GM18520 (cell line): ENCODE data around the gene PET117.
A peak's percentile ranks its signal among the peaks of the same experiment; 100 is the strongest.
"Not testable (repeated sequence)": the region's sequence is repeated elsewhere in the genome, so short reads cannot be mapped to it uniquely, and the experiment has no call there.

ENCODE experiments used
- ATAC-seq: cut with Tn5 transposase; IDR thresholded peaks from one replicate; pipeline ENCODE4 v1.9.1; 2021; ENCODE audit not compliant: unreplicated experiment

PET117 gene, protein sequence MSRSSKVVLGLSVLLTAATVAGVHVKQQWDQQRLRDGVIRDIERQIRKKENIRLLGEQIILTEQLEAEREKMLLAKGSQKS

DNA sequence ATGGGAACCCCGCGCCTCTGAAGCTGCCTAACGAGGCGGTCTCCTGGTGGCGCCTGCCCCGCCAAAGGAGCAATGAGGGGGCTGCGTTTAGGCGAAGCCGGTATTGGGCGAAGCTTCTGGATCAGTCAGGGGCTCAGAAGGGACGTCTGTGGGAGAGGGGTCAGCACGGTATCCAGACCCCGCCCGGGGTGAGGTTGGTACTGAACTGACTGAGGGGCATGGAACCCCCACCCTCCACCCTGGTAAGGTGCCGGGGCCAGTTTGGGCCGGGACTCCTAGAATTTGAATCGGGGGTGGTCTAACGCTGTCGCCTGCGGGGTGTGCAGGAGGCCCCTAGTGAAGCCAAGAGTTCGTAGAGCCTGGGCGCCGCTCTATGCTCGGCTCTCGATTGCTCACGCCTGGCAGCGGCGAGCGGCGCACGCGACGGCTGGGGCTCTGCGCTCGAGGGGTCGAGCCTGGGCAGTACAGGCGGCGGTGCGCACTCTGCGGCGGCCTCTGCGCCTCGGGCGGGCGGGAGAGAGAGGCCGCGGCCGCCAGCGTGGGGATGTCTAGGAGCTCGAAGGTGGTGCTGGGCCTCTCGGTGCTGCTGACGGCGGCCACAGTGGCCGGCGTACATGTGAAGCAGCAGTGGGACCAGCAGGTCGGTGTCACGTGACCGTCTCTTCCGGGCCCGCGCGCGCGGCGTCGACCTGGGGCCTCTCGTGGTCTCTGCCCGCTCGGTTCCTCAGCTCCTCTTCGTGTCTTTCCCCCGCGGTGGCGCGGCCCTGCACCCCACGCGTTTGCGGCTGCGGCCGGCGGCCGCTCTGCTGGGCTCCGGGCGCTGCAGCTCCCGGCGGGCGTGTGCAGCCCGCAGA lies at the start of gene PET117, which contains the start of gene KAT14:
TSS of gene PET117 (plus strand) at position 452 of the 854 bp plus-strand sequence. CDS start at position 545, 93 bp downstream.
TSS of gene KAT14 (plus strand) at position 452 of the 854 bp plus-strand sequence. CDS start 4,798 bp downstream, outside the sequence.
- peak; percentile 86 for ATAC-seq

DNA sequence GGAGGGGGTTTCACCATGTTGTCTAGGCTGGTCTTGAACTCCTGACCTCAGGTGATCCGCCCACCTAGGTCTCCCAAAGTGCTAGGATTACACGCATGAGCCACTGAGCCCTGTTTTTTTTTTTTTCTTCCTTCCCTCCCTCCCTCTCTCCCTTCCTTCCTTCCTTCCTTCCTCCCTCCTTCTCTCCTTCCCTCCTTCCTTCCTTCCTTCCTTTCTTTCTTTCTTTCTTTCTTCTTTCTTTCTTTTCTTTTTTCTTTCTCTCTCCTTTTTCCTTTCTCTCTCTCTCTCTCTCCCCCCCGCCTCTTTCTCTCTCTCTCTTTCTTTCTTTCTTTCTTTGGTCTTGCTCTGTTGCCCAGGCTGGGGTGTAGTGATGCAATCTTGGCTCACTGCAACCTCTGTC lies 49.4 kb upstream of the PET117 start:
- not testable (repeated sequence) for ATAC-seq

DNA sequence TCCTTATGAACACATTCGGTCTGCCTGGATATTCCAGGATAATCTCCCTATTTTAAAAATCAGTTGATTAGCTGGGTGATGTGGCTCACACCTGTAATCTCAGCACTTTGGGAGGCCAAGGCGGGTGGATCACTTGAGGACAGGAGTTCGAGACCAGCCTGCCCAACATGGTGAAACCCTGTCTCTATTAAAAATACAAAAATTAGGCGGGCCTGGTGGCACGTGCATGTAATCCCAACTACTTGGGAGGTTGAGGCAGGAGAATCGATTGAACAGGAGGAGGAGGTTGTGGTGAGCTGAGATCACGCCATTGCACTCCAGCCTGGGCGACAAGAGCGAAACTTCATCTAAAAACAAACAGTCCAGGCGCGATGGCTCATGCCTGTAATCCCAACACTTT lies 48.8 kb upstream of the PET117 start:
- ATAC-seq = not testable (repeated sequence)

DNA sequence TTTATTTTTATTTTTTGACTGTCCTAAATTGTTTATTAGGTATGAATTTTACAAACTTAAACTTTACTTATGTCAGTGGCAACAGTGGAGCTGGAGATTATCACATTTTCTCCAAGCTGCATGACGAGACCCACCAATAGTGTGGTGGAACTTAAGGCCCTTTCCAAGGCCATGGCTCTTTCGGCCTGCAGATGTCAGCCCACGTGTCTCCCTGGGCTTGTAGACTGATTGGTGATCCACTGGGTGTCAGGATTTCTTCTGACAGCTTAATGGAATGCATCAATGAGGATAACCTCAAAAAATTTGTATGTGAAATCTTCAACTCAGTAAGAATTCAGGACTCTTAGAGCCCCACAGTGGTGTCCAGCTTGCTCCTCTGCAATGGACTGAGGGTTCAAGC lies 47.6 kb upstream of the PET117 start:
- no peak for ATAC-seq

DNA sequence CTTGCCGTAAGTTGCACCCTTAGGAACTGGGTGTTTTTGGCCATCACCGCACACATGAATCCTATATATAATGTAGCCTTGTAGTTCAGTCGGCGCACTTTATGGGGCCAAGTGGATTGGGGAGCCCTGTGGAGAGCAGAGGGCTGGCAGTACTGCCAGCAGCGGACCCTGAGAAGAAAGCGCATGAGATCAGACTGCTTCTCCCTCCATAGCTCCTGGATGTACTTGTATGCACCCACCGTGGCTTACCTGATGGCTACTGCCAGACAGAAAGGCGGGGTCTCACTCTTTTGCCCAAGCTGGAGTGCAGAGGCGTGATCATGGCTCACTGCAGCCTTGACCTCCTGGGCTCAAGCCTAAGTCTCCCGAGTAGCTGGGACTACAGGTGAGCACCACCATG lies 47.2 kb upstream of the PET117 start:
- ATAC-seq = no peak

DNA sequence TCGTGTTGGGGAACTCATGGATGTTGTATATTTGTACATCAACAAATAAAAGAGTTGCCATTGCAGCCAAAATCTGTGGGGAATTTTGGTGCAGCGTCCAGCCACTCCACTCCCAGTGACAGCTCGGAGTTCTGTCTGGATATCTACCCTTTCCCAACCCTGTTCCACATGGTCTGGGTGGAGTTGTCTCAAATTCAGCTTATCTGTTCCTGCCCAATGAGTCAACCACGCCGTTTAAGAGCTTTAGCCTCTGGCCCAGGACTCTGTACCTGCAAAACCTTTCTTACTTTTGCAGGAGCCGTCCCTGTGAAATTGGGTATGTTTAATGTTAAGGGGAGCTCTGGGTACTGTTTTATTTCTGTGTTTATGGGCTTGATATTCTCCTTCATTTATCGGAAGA lies 46.0 kb upstream of the PET117 start:
- ATAC-seq = no peak

DNA sequence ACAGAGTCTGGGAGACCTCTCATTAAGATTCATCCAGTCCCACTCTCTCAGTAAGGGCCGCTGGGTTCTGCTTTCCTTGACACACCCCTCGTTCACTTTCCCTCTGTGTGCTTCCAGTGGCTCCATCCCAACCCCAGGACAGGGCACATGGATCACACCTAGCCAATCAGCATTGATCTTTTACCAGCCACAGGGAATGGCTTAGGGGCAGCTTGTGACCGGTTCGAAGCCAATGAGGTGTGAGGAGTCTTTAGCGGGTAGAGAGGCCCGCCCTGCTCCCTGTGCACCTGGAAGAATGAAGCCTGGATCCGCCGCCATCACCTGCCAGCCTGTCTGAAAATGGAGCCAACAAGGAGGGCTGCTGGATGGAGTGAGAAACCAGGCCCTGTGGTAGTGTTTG lies 44.8 kb upstream of the PET117 start:
- ATAC-seq = no peak

DNA sequence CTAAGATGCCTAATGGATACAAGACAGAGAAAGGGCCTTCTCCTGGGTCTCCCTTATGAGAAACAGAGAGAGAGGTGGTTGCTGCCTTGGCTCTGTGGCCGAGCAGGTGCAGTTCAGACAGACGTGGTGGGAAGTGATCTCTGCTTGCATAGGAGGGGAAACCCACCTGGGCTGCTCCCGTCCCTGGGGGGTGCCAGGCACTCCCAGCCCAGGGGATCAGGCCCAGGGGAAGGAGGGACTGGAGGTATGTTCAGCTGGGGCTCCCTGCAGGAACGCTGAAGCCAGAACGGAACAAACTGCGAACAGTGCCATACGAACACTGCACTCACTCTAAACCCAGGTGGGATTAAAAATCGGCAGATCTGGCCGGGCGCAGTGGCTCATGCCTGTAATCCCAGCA lies 44.3 kb upstream of the PET117 start:
- no peak for ATAC-seq

DNA sequence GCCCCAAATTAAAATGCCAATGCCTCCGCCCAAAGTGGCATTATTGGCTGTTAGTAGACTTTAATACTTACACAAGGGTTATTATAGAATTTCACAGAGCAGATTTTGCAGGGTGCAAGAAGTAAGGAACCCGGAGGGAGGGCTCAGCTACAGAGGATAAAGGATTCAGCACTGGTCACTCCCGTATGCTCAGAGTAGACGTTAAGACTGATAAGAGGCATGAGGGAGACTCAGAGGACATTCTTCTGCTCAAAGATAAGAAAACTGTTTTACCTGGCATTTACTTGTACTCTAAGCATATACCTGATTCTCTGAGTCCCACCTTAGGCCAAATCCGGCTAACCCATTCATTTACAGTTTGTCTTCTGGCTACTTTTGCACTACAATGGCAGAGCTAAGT lies 43.5 kb upstream of the PET117 start:
- ATAC-seq = no peak

DNA sequence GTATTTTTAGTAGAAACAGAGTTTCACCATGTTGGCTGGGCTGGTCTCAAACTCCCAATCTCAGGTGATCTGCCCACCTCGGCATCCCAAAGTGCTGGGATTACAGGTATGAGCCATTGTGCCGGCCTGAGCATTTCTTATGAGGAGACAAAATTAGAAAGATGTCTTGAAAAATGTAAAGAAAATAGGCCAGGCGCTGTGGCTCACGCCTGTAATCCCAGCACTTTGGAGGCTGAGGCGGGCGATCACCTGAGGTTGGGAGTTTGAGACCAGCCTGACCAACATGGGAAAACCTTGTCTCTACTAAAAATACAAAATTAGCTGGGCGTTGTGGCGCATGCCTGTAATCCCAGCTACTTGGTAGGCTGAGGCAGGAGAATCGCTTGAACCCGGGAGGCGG lies 37.1 kb upstream of the PET117 start:
- not testable (repeated sequence) for ATAC-seq

DNA sequence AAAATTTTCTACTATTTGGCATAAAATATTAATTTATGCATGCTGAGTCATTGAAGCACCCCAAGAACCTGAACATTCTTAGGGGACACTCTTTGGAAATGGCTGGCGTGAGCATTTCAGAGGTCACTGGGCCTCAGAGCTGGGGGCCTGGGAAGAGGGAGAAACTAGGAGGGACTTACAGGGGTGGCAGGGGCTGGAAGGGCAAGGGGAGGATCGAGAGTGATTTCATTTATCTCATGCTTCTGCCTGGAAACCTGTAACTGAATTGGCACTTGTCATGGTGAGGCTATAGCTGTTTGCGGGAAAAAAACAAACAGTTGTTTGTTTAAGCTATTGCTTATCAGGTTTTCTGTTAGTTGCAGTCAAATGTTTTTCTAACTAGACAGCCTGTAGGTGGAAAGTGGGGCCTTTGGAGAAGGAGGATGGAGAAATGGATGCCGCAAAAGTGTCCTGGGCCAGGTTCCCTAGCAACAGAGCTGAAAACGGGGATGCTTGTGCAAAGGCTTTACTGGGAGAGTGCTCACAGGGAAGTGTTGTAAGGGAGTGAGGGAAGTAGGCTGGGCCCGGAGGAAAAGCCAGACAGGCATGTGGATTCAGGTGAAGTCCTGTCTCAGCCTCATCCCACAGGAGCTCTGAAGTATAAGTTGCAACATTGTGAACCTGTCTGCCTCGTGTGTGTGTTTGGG lies 36.4 kb upstream of the PET117 start:
- no peak for ATAC-seq

DNA sequence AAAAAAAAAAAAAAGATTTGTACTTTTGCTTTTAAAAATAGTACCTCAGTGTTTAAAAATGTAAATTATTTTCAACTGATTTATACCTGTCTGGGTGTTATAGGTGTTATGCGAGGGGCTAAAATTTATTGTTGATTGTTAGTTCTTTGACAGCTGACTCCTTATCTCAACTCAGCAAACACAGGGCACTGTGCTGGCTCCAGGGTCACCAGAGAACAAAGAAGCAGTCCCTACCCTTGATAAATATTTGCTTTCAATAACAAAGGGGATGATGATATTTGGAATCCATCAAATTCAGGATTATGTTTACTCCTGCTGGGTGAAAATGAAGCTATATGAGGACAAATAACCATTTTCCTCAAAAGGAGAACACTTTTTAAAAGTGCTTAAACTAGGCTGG lies 34.2 kb upstream of the PET117 start:
- ATAC-seq = no peak

DNA sequence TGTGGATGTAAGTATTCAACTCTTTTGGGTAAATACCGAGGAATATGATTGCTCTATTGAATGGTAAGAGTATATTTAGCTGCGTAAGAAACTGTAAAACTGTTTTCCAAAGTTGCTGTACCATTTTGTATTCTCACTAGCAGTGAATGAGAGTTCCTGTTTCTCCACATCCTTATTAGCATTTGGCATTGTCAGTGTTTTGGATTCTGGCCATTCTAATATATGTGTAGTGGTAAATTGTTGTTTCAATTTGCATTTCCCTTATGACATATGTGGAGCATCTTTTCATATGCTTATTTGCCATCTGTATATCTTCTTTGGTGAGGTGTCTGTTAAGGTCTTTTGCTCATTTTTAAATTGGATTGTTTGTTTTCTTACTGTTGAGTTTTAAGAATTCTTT lies 29.3 kb upstream of the PET117 start:
- no peak for ATAC-seq

DNA sequence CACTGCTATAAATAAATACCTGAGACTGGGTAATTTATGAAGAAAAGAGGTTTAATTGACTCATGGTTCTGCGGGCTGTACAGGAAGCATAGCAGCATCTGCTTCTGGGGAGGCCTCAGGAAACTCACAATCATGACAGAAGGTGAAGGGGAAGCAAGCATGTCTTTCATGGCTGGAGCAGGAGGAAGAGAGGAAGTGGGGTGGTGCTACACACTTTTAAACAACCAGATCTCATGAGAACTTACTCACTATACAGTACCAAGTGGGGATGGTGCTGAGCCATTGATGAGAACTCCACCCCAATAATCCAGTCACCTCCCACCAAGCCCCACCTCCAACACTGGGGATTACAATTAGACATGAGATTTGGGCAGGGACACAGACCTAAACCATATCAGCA lies 9.1 kb upstream of the PET117 start:
- not testable (repeated sequence) for ATAC-seq

DNA sequence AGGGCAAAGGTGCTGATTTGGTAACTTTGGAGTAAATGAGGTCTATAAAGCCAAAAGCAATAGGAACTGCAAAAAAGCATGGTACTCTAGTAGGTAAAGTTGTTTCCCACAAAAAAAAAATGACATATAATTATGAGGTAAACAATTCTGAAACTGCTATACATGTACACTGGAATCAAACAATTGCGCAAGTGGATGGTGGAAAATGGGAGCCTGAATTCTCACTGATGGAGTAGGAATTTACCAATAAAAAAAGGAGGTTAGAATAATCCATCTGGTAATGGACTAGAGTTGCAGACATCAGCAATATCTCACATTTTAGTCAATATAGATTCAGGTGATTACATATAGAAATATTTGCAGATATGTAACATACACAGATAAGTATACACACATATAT lies 5.0 kb upstream of the PET117 start:
- no peak for ATAC-seq

DNA sequence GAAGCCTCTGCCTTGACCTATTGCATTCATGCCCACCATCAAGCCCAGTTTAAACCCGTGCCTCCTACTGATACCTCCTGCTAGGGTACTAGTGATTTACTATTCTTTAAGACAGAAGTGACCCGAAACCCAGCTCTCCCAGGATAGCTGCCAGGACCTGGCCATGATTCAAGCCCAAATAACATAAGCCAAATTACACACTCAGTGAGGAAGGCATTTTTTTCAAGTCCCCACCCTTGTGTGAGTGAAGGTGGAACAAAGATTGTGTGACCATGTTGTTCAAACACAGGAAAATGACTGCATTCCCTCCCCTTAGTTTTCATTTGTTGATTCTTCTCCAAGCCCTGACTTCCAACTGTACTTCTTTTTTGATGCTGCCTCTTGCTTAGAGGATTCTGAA lies 3.7 kb upstream of the PET117 start:
- no peak for ATAC-seq

DNA sequence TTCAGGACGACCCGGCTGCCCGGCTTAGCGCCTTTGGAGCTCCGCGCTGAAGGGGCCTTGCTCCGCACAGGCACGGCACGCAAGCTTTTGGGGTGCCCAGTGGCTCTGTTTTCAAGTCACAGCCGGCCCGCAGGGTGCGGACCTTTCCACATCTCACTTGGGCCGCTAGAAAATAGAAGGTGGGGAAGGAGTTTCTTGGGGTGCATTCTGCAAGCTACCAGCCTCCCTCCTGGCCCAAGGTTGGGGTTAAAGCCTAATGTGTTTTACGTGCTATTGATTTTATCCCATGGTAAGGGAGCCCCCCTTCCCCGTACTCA lies 561 bp downstream of the PET117 start:
- no peak for ATAC-seq

DNA sequence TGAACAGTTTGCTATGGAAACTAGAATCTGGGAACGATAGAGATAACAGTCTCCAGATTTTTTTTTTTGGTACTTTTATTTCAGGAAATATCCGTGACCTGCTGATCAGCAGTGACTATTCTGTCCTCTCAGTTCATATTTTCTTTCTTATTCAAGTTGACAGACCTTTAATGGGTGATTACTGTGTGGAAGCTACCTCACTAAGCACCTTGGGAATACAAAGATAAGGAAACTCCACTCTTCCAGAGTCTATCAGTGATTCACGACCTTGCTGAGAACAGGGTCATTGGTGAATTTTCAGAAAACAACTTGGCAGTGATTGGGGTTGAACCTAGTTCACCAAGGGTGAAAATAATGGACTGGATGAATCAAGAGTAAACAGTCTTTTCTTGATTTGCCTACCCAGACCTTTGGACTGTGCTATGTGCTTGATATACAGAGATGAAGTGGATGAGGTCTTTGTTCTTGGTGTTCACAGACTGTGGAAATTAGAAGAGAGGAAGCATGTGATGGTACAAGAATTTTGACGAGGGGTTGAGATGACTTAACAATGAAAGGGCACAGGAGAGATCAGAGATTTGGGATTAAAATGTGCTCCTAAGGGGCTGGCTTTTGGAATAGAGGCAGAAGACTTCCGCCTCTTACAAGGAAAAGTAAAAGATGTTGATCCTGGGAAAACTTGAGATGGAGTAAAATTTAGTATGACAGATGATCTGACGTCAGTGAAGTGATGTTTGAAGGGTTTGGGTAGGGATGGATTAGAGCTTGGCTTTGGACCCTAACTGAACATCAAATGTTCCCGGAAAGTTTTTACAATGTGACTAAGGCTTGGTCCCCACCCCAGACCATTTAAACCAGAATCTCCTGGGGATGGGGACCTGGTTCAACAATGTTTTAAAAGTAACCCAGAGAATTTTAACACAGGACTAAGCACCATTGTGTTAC lies 1.2 kb downstream of the PET117 start:
- no peak for ATAC-seq

DNA sequence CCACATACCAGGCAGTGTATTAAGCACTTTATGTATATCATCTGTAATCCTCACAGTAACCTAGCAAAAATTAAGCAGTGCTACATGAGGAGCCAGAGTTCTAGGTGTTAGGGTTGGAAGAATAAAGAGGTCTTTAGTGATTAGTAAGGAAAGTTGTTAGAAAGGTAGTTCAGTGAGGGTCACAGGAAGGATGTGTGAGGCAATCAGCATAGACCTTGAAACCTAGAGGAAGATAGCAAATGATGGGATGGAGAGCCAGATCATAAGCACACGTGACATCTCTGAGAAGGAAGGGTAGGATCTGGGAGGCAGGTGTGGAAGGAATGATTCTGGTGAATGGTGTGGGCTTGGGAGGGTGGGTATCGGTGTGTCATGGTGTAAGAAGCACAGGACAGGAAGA lies 2.2 kb downstream of the PET117 start:
- no peak for ATAC-seq

DNA sequence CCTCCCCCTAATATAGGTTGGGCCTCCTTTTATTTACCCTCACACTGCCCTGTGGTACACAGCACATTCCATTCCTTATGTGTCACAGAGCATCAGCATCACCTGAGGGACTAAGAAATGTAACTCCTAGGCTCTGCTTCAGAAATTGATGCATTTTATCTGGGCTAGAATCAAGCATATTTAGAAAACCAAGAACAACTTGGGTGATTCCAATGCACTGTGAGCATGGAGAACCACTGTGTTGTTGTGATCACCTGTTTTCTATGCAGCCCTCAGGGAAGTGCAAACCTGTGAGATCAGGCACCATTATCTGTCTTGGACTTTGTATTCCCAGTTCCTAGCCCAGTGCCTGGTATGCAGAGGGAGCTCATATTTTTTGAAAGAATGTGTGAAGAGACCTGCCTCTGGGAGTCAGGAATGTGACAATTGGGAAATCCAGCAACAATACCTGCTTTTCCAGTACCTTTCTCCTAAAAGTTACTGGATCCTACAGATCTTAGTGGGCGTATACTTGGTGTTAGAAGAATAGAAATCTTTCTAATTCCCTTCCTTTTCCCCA lies 7.0 kb downstream of the PET117 start:
- ATAC-seq = no peak

DNA sequence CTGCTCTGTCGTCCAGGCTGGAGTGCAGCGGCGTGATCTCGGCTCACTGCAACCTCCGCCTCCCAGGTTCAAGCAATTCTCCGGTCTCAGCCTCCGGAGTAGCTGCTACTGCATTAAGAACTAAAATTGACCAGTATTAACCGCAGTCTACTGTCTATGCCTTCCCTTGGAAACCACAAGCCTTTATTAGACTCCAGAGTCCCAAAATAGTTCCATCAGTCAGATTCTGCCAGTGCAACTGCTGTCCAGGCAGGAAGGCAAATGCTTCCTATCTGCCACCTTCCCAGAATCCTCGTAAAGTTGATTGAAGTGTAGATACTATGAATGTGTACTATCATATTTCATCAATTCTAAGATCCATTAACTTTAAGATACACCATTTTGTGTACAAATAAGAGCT lies 16.7 kb downstream of the PET117 start:
- no peak for ATAC-seq
